Measurements from ENCODE around the gene CAD.
"Not testable (repeated sequence)": the region's sequence is repeated elsewhere in the genome, so short reads cannot be mapped to it uniquely, and the experiment has no call there.

DNA sequence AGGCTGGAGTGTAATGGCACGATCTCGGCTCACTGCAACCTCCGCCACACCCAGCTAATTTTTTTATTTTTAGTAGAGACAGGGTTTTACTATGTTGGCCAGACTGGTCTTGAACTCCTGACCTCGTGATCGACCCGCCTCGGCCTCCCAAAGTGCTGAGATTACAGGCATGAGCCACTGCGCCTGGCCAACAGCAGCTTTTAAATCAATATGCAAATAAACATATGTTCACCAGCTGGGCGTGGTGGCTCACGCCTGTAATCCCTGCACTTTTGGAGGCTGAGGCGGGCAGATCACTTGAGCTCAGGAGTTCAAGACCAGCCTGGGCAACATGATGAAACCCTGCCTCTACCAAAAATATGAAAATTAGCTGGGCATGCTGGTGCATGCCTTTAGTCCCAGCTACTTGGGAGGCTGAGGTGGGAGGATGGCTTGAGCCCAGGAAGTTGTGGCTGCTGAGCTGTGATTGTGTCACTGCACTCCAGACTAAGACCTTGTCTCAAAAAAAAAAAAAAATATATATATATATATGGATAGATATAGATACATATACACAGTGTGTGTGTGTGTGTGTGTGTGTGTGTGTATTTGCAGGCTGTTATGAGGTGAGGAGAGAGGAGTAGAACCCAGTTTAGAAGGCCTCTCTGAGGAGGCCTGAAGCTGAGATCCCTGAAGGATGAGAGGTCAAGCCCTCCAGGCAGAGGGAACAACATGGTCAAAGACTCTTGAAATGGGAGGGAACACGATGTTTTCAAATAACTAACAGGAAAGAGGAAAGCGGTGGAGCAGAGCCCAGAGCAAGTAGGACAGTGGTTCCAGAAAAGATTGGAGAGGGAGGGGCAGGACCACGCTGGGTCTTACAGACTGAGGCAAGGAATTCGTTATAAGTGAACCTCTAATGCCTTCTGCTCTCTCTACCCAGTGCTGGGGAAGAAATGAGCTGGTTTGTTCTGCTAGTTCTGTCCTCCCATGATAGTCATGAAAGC lies 55.7 kb downstream of the CAD start:
- TF ChIP-seq, protein P1, sequence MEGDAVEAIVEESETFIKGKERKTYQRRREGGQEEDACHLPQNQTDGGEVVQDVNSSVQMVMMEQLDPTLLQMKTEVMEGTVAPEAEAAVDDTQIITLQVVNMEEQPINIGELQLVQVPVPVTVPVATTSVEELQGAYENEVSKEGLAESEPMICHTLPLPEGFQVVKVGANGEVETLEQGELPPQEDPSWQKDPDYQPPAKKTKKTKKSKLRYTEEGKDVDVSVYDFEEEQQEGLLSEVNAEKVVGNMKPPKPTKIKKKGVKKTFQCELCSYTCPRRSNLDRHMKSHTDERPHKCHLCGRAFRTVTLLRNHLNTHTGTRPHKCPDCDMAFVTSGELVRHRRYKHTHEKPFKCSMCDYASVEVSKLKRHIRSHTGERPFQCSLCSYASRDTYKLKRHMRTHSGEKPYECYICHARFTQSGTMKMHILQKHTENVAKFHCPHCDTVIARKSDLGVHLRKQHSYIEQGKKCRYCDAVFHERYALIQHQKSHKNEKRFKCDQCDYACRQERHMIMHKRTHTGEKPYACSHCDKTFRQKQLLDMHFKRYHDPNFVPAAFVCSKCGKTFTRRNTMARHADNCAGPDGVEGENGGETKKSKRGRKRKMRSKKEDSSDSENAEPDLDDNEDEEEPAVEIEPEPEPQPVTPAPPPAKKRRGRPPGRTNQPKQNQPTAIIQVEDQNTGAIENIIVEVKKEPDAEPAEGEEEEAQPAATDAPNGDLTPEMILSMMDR (IDR thresholded peaks at IDR 0.05; ENCODE audit: poor library complexity, severe bottlenecking), result not testable (repeated sequence)
- TF ChIP-seq POLR2AphosphoS5 (IDR thresholded peaks at IDR 0.05), result not testable (repeated sequence)
- TF ChIP-seq, protein P2, sequence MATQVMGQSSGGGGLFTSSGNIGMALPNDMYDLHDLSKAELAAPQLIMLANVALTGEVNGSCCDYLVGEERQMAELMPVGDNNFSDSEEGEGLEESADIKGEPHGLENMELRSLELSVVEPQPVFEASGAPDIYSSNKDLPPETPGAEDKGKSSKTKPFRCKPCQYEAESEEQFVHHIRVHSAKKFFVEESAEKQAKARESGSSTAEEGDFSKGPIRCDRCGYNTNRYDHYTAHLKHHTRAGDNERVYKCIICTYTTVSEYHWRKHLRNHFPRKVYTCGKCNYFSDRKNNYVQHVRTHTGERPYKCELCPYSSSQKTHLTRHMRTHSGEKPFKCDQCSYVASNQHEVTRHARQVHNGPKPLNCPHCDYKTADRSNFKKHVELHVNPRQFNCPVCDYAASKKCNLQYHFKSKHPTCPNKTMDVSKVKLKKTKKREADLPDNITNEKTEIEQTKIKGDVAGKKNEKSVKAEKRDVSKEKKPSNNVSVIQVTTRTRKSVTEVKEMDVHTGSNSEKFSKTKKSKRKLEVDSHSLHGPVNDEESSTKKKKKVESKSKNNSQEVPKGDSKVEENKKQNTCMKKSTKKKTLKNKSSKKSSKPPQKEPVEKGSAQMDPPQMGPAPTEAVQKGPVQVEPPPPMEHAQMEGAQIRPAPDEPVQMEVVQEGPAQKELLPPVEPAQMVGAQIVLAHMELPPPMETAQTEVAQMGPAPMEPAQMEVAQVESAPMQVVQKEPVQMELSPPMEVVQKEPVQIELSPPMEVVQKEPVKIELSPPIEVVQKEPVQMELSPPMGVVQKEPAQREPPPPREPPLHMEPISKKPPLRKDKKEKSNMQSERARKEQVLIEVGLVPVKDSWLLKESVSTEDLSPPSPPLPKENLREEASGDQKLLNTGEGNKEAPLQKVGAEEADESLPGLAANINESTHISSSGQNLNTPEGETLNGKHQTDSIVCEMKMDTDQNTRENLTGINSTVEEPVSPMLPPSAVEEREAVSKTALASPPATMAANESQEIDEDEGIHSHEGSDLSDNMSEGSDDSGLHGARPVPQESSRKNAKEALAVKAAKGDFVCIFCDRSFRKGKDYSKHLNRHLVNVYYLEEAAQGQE (IDR thresholded peaks at IDR 0.05; ENCODE audit: borderline replicate concordance), result not testable (repeated sequence)

Data from neural cell (in vitro differentiated cells).